Mesenchymal stem cell (in vitro differentiated cells and primary cell): ENCODE results near the gene ABO.

Experiments used
- DNase-seq: peaks from one replicate; pipeline ENCODE4 v3.0.0-alpha.2; 2013
- H2AFZ ChIP-seq: one replicate; pipeline ENCODE4 v1.6.1; 2013; ENCODE audit warnings: low read depth, mild to moderate bottlenecking, control low read depth, inconsistent platforms, low read length, moderate library complexity
- H2AK5ac ChIP-seq: 2 replicates; pipeline ENCODE4 v1.6.1; 2013; ENCODE audit warnings: low read length, moderate library complexity, mild to moderate bottlenecking, inconsistent platforms; ENCODE audit not compliant: severe bottlenecking
- H2BK120ac ChIP-seq: one replicate; pipeline ENCODE4 v1.6.1; 2013; ENCODE audit warnings: low read depth, mild to moderate bottlenecking, inconsistent platforms, low read length, moderate library complexity
- H2BK12ac ChIP-seq, 2 experiments: one replicate each; pipeline ENCODE4 v1.6.1; 2013; ENCODE audit warnings: inconsistent platforms in 2 of 2, low read length in 2 of 2, mild to moderate bottlenecking in 2 of 2, moderate library complexity in 2 of 2, control low read depth in 1 of 2
- H2BK15ac ChIP-seq: one replicate; pipeline ENCODE4 v1.6.1; 2013; ENCODE audit warnings: mild to moderate bottlenecking, low read depth, inconsistent platforms; ENCODE audit not compliant: poor library complexity, severe bottlenecking
- H2BK5ac ChIP-seq: 2 replicates; pipeline ENCODE4 v1.6.1; 2013; ENCODE audit warnings: low read depth, mild to moderate bottlenecking, low read length, control low read depth, inconsistent platforms; ENCODE audit not compliant: poor library complexity, severe bottlenecking
- H3K14ac ChIP-seq, 2 experiments: one replicate each; pipeline ENCODE4 v1.6.1; 2013; ENCODE audit warnings: inconsistent platforms in 2 of 2, low read length in 2 of 2, control low read depth in 1 of 2, mild to moderate bottlenecking in 1 of 2, moderate library complexity in 1 of 2
- H3K18ac ChIP-seq, 2 experiments: one replicate each; pipeline ENCODE4 v1.6.1; 2013; ENCODE audit warnings: inconsistent platforms in 2 of 2, low read length in 2 of 2, control low read depth in 1 of 2, low read depth in 1 of 2, mild to moderate bottlenecking in 1 of 2
- H3K23ac ChIP-seq, 2 experiments: one replicate each; pipeline ENCODE4 v1.6.1; 2013; ENCODE audit warnings: inconsistent platforms in 2 of 2, low read length in 2 of 2, mild to moderate bottlenecking in 2 of 2, moderate library complexity in 2 of 2, control low read depth in 1 of 2
- H3K27ac ChIP-seq: 2 replicates; pipeline ENCODE4 v1.5.1; 2013; ENCODE audit warnings: mild to moderate bottlenecking, moderate library complexity, low read length, control low read depth, inconsistent platforms; ENCODE audit not compliant: poor library complexity, severe bottlenecking
- H3K27me3 ChIP-seq, 2 experiments: 2 replicates each; pipeline versions ENCODE4 v1.6.1 to v1.7.0; 2013; ENCODE audit warnings: low read length in 2 of 2, mild to moderate bottlenecking in 2 of 2, moderate library complexity in 2 of 2, control low read depth in 1 of 2, inconsistent platforms in 1 of 2; ENCODE audit not compliant: control insufficient read depth in 1 of 2, insufficient read depth in 1 of 2
- H3K36me3 ChIP-seq, 2 experiments: 2 replicates each; pipeline versions ENCODE4 v1.6.1 to v1.7.0; 2013; ENCODE audit warnings: low read length in 2 of 2, control low read depth in 1 of 2, inconsistent platforms in 1 of 2, low read depth in 1 of 2, mild to moderate bottlenecking in 1 of 2; ENCODE audit not compliant: insufficient read depth in 2 of 2, control insufficient read depth in 1 of 2
- H3K4ac ChIP-seq, 2 experiments: one replicate each; pipeline ENCODE4 v1.6.1; 2013; ENCODE audit warnings: inconsistent platforms in 2 of 2, low read length in 2 of 2, mild to moderate bottlenecking in 2 of 2, moderate library complexity in 2 of 2, control low read depth in 1 of 2, low read depth in 1 of 2
- H3K4me1 ChIP-seq: 2 replicates; pipeline ENCODE4 v1.6.1; 2013; ENCODE audit warnings: low read depth, low read length, control low read depth; ENCODE audit not compliant: control insufficient read depth, insufficient read depth
- H3K4me2 ChIP-seq: 2 replicates; pipeline ENCODE4 v1.6.1; 2013; ENCODE audit warnings: low read length, mild to moderate bottlenecking, inconsistent platforms; ENCODE audit not compliant: poor library complexity, severe bottlenecking
- H3K4me3 ChIP-seq, 2 experiments: 2 replicates each; pipeline versions ENCODE4 v1.5.1 to v1.7.0; 2013; ENCODE audit warnings: low read length in 2 of 2, mild to moderate bottlenecking in 2 of 2, control low read depth in 1 of 2, low read depth in 1 of 2; ENCODE audit not compliant: insufficient read depth in 1 of 2
- H3K79me1 ChIP-seq: replicated peaks from 2 replicates; pipeline ENCODE4 v1.6.1; 2013; ENCODE audit warnings: mild to moderate bottlenecking, control low read depth, low read length, inconsistent platforms; ENCODE audit not compliant: poor library complexity, severe bottlenecking
- H3K9ac ChIP-seq: 2 replicates; pipeline ENCODE4 v1.7.0; 2013; ENCODE audit warnings: mild to moderate bottlenecking, low read length, moderate library complexity
- H3K9me3 ChIP-seq: 2 replicates; pipeline ENCODE4 v1.7.0; 2013; ENCODE audit warnings: mild to moderate bottlenecking, low read length; ENCODE audit not compliant: control insufficient read depth
- H4K8ac ChIP-seq: one replicate; pipeline ENCODE4 v1.6.1; 2013; ENCODE audit warnings: inconsistent platforms, mild to moderate bottlenecking, low read length, moderate library complexity
- H4K91ac ChIP-seq: one replicate; pipeline ENCODE4 v1.6.1; 2013; ENCODE audit warnings: mild to moderate bottlenecking, low read length, inconsistent platforms
- WGBS: methylation state at CpG from one replicate; pipeline ENCODE4 v1.1.7; 2013; ENCODE audit warnings: mixed read lengths; 5-methylcytosine and 5-hydroxymethylcytosine counted together

The ABO gene

GRCh38 chr9:133282464-133283238 lies 7.7 kb upstream of the ABO start:
- H3K4me1 ChIP-seq: no peaks in the 10 kb centered on the region
- DNase-seq: no peak
- H2AK5ac ChIP-seq: no peak overlapping the region
- no peak overlapping the region for H4K8ac ChIP-seq
- no peak overlapping the region for H2BK12ac ChIP-seq
- no peaks in the 10 kb centered on the region for H3K79me1 ChIP-seq
- H3K9me3 ChIP-seq: peaks cover 6% of the 10 kb centered on the region
- no peak overlapping the region for H3K4me3 ChIP-seq
- no peak overlapping the region for H3K18ac ChIP-seq
- no peak overlapping the region for H2BK5ac ChIP-seq
- H3K14ac ChIP-seq: no peak overlapping the region
- no peak overlapping the region for H2AFZ ChIP-seq
- H3K27me3 ChIP-seq: peaks cover 34 to 48% of the 10 kb centered on the region in 2 experiments
- H3K9ac ChIP-seq: no peak overlapping the region
- no peaks in the 10 kb centered on the region for H3K36me3 ChIP-seq
- H2BK120ac ChIP-seq: no peak overlapping the region
- no peak overlapping the region for H3K23ac ChIP-seq
- WGBS: 77% methylated on average over 5 of the region's 7 CpGs
- H2BK15ac ChIP-seq: no peak overlapping the region
- H4K91ac ChIP-seq: no peak overlapping the region
- no peak overlapping the region for H3K27ac ChIP-seq
- H3K4me2 ChIP-seq: no peak overlapping the region
- no peak overlapping the region for H3K4ac ChIP-seq

GRCh38 chr9:133280392-133280791 lies 5.4 kb upstream of the ABO start:
- H2BK15ac ChIP-seq: no peak overlapping the region
- H3K4me2 ChIP-seq: no peak overlapping the region
- H3K14ac ChIP-seq: no peak overlapping the region
- H3K4ac ChIP-seq: no peak overlapping the region
- H3K79me1 ChIP-seq: no peaks in the 10 kb centered on the region
- DNase-seq: no peak
- peaks cover 53 to 68% of the 10 kb centered on the region in 2 experiments for H3K27me3 ChIP-seq
- no peak overlapping the region for H4K91ac ChIP-seq
- no peaks in the 10 kb centered on the region for H3K36me3 ChIP-seq
- H2AK5ac ChIP-seq: no peak overlapping the region
- no peak overlapping the region for H2BK5ac ChIP-seq
- H3K4me3 ChIP-seq: no peak overlapping the region
- WGBS: 70% methylated on average over 5 of the region's 5 CpGs
- H2BK120ac ChIP-seq: no peak overlapping the region
- H2BK12ac ChIP-seq: no peak overlapping the region
- no peak overlapping the region for H3K18ac ChIP-seq
- peaks cover 6% of the 10 kb centered on the region for H3K9me3 ChIP-seq
- no peak overlapping the region for H4K8ac ChIP-seq
- H3K4me1 ChIP-seq: peaks cover 2% of the 10 kb centered on the region
- no peak overlapping the region for H2AFZ ChIP-seq
- H3K27ac ChIP-seq: no peak overlapping the region
- no peak overlapping the region for H3K9ac ChIP-seq
- H3K23ac ChIP-seq: no peak overlapping the region

- no peak overlapping the region for H2BK12ac ChIP-seq
- no peak overlapping the region for H2BK5ac ChIP-seq
- no peak overlapping the region for H2AK5ac ChIP-seq
- H4K91ac ChIP-seq: no peak overlapping the region
- H3K4ac ChIP-seq: no peak overlapping the region
- no peak overlapping the region for H2BK120ac ChIP-seq
- H3K4me1 ChIP-seq: peaks cover 8% of the 10 kb centered on the region
- H2BK15ac ChIP-seq: no peak overlapping the region
- H3K4me3 ChIP-seq: no peak overlapping the region
- no peak overlapping the region for H3K23ac ChIP-seq
- WGBS: 80% methylated on average over 11 of the region's 12 CpGs
- H3K79me1 ChIP-seq: no peaks in the 10 kb centered on the region
- no peak for DNase-seq
- H3K14ac ChIP-seq: no peak overlapping the region
- H3K18ac ChIP-seq: no peak overlapping the region
- H3K4me2 ChIP-seq: no peak overlapping the region
- H3K9ac ChIP-seq: no peak overlapping the region
- no peaks in the 10 kb centered on the region for H3K36me3 ChIP-seq
- H3K27ac ChIP-seq: no peak overlapping the region
- H3K9me3 ChIP-seq: peaks cover 6% of the 10 kb centered on the region
- H2AFZ ChIP-seq: no peak overlapping the region
- peaks cover 66 to 84% of the 10 kb centered on the region in 2 experiments for H3K27me3 ChIP-seq
- H4K8ac ChIP-seq: no peak overlapping the region
These were observed 3.4 kb upstream of the ABO start for GRCh38 chr9:133278161-133279114.

- H3K79me1 ChIP-seq: no peaks in the 10 kb centered on the region
- no peak overlapping the region for H3K4me3 ChIP-seq
- H3K4me1 ChIP-seq: peaks cover 8% of the 10 kb centered on the region
- H2AK5ac ChIP-seq: no peak overlapping the region
- no peak overlapping the region for H4K91ac ChIP-seq
- no peak overlapping the region for H3K18ac ChIP-seq
- H2BK5ac ChIP-seq: no peak overlapping the region
- WGBS: 79% methylated on average over 4 of the region's 4 CpGs
- no peaks in the 10 kb centered on the region for H3K36me3 ChIP-seq
- no peak overlapping the region for H2BK12ac ChIP-seq
- H3K27me3 ChIP-seq: peaks cover 67 to 83% of the 10 kb centered on the region in 2 experiments
- H4K8ac ChIP-seq: no peak overlapping the region
- DNase-seq: no peak
- no peak overlapping the region for H2BK15ac ChIP-seq
- no peak overlapping the region for H3K23ac ChIP-seq
- no peak overlapping the region for H3K4ac ChIP-seq
- no peak overlapping the region for H2BK120ac ChIP-seq
- peaks cover 6% of the 10 kb centered on the region for H3K9me3 ChIP-seq
- H3K27ac ChIP-seq: no peak overlapping the region
- H3K9ac ChIP-seq: no peak overlapping the region
- H3K14ac ChIP-seq: no peak overlapping the region
- no peak overlapping the region for H3K4me2 ChIP-seq
- H2AFZ ChIP-seq: no peak overlapping the region
These were observed 2.5 kb upstream of the ABO start for GRCh38 chr9:133277467-133277866.
